Gastroesophageal sphincter (tissue), 4 donors: ENCODE measurements around the gene CNNM4. TPM values are rescaled to one million over a fixed set of nuclear protein-coding genes. Genes with fewer than 3 reads are reported as not detected.

Experiments used
- ATAC-seq: fragments of 150-250 bp; one replicate; pipeline ENCODE4 v1.9.1; 2016; ENCODE audit warnings: mild to moderate bottlenecking, moderate library complexity
- H3K27ac ChIP-seq, 4 donors: fragments of 200-600 bp; sonication (generic) in 3 of 4; 1 replicate in 3 of 4; 2 replicates in 1 of 4; pipeline ENCODE4 v1.5.1; 2016 to 2019
- H3K27me3 ChIP-seq: fragments of 200-600 bp; sonication (generic); one replicate; pipeline ENCODE4 v1.5.1; 2019
- H3K36me3 ChIP-seq, 2 donors: fragments of 200-600 bp; sonication (generic); one replicate each; pipeline ENCODE4 v1.5.1; 2019; ENCODE audit warnings: control low read depth in 1 of 2
- H3K4me1 ChIP-seq, 3 donors: fragments of 200-600 bp; sonication (generic); 1 replicate in 2 of 3; 2 replicates in 1 of 3; pipeline ENCODE4 v1.5.1; 2016 to 2019; ENCODE audit warnings: control low read depth in 2 of 3
- H3K4me3 ChIP-seq, 2 donors: fragments of 200-600 bp; sonication (generic); one replicate each; pipeline ENCODE4 v1.5.1; 2019; ENCODE audit warnings: mild to moderate bottlenecking in 1 of 2, moderate library complexity in 1 of 2
- H3K9me3 ChIP-seq, 3 donors: fragments of 200-600 bp; sonication (generic); one replicate each; pipeline ENCODE4 v1.5.1; 2017 to 2019; ENCODE audit warnings: control low read depth in 2 of 3
- EP300 ChIP-seq: sonication (generic); formaldehyde crosslinking; IDR thresholded peaks from one replicate; pipeline ENCODE4 v1.6.1; 2017; ENCODE audit warnings: antibody characterized with exemption, mild to moderate bottlenecking
- POLR2A ChIP-seq, 2 donors: fragments of 450-650 bp; IDR thresholded peaks; one replicate each; pipeline ENCODE4 v1.6.1; 2017; ENCODE audit warnings: antibody characterized with exemption in 2 of 2, mild to moderate bottlenecking in 2 of 2, moderate library complexity in 1 of 2
- POLR2AphosphoS5 ChIP-seq: sonication (generic); formaldehyde crosslinking; IDR thresholded peaks from one replicate; pipeline ENCODE4 v1.6.1; 2017; ENCODE audit warnings: antibody characterized with exemption
- whole genome bisulfite sequencing, 2 donors: methylation state at CpG; one replicate each; pipeline ENCODE4 v1.1.5; 2018; ENCODE audit warnings: low coverage in 1 of 2; 5-methylcytosine and 5-hydroxymethylcytosine counted together
- total RNA-seq, 4 donors: library from RNA; depleted of rRNA; stranded (reverse); fragments of >200 nt; gene quantifications; one replicate each; pipeline ENCODE4 v1.1.0, GENCODE V29; 2016
- TF ChIP-seq, protein P1 (sequence below), 4 experiments: fragments of 200-600 bp in 2 of 4; fragments of 450-650 bp in 2 of 4; sonication (generic) in 1 of 4; IDR thresholded peaks; one replicate each; pipeline ENCODE4 v1.5.1; 2017 to 2019; ENCODE audit warnings: antibody characterized with exemption in 4 of 4, mild to moderate bottlenecking in 2 of 4, moderate library complexity in 2 of 4

Gene CNNM4
- total RNA-seq, 4 donors from 2014 or later, result 2.7 to 6.1 (median 5.5) TPM

DNA sequence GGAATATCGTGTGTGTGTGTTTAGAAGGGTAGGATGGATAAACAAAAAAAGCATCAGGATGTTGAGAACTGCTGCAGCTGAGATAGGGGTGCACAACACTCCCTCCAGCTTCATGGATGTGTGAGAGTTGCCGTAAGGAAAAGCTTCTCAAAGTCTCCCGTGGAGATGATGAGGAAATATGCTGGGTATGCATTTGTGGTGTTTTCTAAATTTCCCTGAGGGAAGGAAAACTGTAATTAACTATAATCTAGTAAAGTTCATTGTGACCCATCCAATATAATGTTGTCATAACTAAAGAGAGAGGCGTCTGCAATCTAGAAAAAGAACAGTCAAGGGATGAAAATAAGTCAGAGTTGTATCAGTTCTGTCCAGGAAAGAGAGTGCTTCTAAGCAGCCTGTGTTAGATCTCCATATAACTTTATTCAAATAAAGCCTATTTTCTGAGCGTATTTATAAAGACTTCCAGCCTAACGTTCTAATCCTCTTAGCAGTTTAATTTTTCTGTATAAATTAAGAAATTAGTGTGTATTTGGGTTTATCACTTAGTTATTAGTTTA is 13.6 kb upstream of the CNNM4 start:
- Histone ChIP-seq H3K27ac (peak overlapping the region in 1 of 4 donors; percentile 15), H3K4me1 (no peaks in the 10 kb centered on the region), H3K4me3 (no peak overlapping the region), H3K27me3 (no peaks in the 10 kb centered on the region), H3K36me3 (no peaks in the 10 kb centered on the region), H3K9me3 (no peaks in the 10 kb centered on the region)
- 36 to 40% methylated on average over 6 of the region's 6 CpGs for WGBS, 2 donors
- ATAC-seq, result no peak
- TF ChIP-seq EP300 (no peak), POLR2AphosphoS5 (no peak), POLR2A (IDR thresholded peaks at IDR 0.05) (no peak)
- TF ChIP-seq, protein P1, sequence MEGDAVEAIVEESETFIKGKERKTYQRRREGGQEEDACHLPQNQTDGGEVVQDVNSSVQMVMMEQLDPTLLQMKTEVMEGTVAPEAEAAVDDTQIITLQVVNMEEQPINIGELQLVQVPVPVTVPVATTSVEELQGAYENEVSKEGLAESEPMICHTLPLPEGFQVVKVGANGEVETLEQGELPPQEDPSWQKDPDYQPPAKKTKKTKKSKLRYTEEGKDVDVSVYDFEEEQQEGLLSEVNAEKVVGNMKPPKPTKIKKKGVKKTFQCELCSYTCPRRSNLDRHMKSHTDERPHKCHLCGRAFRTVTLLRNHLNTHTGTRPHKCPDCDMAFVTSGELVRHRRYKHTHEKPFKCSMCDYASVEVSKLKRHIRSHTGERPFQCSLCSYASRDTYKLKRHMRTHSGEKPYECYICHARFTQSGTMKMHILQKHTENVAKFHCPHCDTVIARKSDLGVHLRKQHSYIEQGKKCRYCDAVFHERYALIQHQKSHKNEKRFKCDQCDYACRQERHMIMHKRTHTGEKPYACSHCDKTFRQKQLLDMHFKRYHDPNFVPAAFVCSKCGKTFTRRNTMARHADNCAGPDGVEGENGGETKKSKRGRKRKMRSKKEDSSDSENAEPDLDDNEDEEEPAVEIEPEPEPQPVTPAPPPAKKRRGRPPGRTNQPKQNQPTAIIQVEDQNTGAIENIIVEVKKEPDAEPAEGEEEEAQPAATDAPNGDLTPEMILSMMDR (IDR thresholded peaks at IDR 0.05), result no peak

DNA sequence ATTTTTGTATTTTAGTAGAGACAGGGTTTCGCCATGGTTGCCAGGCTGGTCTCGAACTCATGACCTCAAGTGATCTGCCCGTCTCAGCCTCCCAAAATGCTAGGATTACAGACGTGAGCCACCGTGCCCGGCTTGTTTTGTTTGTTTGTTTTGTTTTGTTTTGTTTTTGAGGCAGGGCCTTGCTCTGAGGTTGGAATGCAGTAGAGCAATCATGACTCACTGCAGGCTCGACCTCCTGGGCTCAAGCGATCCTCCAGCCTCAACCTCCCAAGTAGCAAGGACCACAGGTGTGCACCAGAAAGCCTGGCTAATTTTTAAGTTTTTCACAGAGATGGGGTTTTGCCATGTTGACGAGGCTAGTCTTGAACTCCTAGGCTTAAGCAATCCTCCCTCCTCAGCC is 8.9 kb upstream of the CNNM4 start:
- Histone ChIP-seq H3K36me3 (no peaks in the 10 kb centered on the region), H3K27ac (no peak overlapping the region), H3K27me3 (no peaks in the 10 kb centered on the region), H3K4me1 (no peaks in the 10 kb centered on the region), H3K9me3 (no peaks in the 10 kb centered on the region), H3K4me3 (no peak overlapping the region)
- ATAC-seq, result no peak
- 90 to 100% methylated on average over 1 to 2 of the region's 9 CpGs for WGBS, 2 donors
- TF ChIP-seq, protein P1 (IDR thresholded peaks at IDR 0.05), result no peak
- no peak for TF ChIP-seq POLR2AphosphoS5
- TF ChIP-seq EP300, result no peak
- TF ChIP-seq POLR2A (IDR thresholded peaks at IDR 0.05), result no peak

DNA sequence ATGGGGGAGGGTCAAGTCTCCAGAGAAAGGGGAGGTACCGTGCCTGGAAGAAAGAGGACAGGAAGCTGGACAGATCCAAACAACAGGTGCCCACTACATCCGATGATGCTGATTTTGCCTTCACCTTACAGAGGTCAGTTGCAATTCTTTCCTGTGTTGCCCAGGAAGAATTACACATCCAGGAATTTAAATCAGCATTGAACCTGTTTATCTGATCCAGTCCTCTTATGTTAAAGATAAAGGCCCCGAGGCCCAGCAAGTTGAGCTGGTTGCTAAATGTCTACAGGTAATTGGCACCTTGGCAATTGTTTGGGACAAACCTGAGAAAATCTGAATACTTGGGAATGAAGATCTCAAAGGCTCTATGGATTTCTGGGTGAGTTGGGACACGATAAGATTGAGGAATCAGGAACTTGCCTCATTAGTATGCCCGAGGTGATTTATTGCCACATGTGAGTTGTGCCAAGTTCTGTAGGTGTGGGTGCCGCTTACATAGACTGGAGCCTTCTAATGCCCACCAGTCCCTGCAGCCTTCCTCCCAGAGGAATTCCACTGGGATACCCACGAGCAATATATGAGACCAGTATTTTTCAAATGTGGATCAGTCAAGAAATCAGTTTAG is 6.9 kb upstream of the CNNM4 start:
- no peak overlapping the region for H3K27ac ChIP-seq
- 64 to 78% methylated on average over 4 to 5 of the region's 7 CpGs for WGBS, 2 donors

DNA sequence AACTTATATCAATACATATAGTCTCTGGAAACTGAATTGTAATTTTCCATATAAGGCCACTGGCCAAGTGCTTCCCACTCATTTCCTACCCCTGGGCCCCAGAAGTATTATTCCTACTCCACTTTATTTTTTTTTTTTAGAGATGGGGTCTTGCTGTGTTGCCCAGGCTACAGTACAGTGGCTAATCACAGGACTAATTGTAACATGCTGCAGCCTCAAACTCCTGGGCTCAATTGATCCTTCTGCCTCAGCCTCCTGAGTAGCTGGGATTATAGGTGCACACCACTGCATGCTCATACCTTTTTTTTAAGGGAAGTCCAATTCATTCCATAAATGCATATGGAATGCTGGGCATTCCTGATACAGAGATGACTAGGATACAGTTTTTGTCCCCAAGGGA is 6.4 kb upstream of the CNNM4 start:
- TF ChIP-seq POLR2AphosphoS5, result no peak
- TF ChIP-seq POLR2A (IDR thresholded peaks at IDR 0.05), result no peak
- TF ChIP-seq EP300, result no peak
- TF ChIP-seq, protein P1 (IDR thresholded peaks at IDR 0.05), result no peak
- no peak for ATAC-seq

More for the DNA sequence above, 6.9 kb upstream of the CNNM4 start:
- Histone ChIP-seq H3K27me3 (no peaks in the 10 kb centered on the region), H3K4me3 (no peak overlapping the region), H3K4me1 (no peaks in the 10 kb centered on the region), H3K36me3 (no peaks in the 10 kb centered on the region), H3K9me3 (no peaks in the 10 kb centered on the region)
- ATAC-seq, result no peak
- no peak for TF ChIP-seq EP300
- no peak for TF ChIP-seq POLR2AphosphoS5
- TF ChIP-seq, protein P1 (IDR thresholded peaks at IDR 0.05), result no peak
- no peak for TF ChIP-seq POLR2A (IDR thresholded peaks at IDR 0.05)

More for the DNA sequence above, 6.4 kb upstream of the CNNM4 start:
- H3K27me3 ChIP-seq, result no peaks in the 10 kb centered on the region
- no peak overlapping the region for H3K27ac ChIP-seq
- H3K4me1 ChIP-seq, result no peaks in the 10 kb centered on the region
- no peaks in the 10 kb centered on the region for H3K9me3 ChIP-seq
- no peaks in the 10 kb centered on the region for H3K36me3 ChIP-seq
- no peak overlapping the region for H3K4me3 ChIP-seq
